MCF 10A (cell line): ENCODE results near the gene SMAD6. TPM values are rescaled to one million over a fixed set of nuclear protein-coding genes. Genes with fewer than 3 reads are reported as not detected.

ENCODE experiments used
- BruUV-seq: library from RNA; stranded (reverse); fragments of 400-500 nt; replicated peaks from 2 replicates; lab custom pipeline; 2021; lab: Mats Ljungman, UMichigan
- CTCF ChIA-PET: fragments of 300-600 bp; sonication (Branson Sonifier 250); formaldehyde crosslinking; extraction: SDS; loops from one replicate; lab custom pipeline; 2021; ENCODE audit warnings: antibody characterized with exemption, inconsistent platforms; lab: Yijun Ruan, JAX
- POLR2A ChIA-PET: fragments of 300-600, 350-650 bp; sonication (Branson Sonifier 250); formaldehyde crosslinking; extraction: SDS; loops from one replicate; lab custom pipeline; 2020; ENCODE audit warnings: antibody characterized with exemption, inconsistent platforms; lab: Yijun Ruan, JAX
- DNase-seq: peaks from one replicate; pipeline ENCODE4 v3.0.0-alpha.2; 2018; ENCODE audit not compliant: unreplicated experiment
- H3K27ac Mint-ChIP-seq: one replicate; pipeline ENCODE4 v1.8.0; 2022; ENCODE audit warnings: mild to moderate bottlenecking, low read depth, mixed read lengths; ENCODE audit not compliant: unreplicated experiment
- H3K27me3 Mint-ChIP-seq: one replicate; pipeline ENCODE4 v1.8.0; 2022; ENCODE audit warnings: mixed read lengths; ENCODE audit not compliant: insufficient read depth, unreplicated experiment
- H3K36me3 Mint-ChIP-seq: one replicate; pipeline ENCODE4 v1.8.0; 2022; ENCODE audit warnings: mild to moderate bottlenecking, moderate library complexity, mixed read lengths; ENCODE audit not compliant: insufficient read depth, unreplicated experiment
- H3K4me1 Mint-ChIP-seq: one replicate; pipeline ENCODE4 v1.8.0; 2022; ENCODE audit warnings: mixed read lengths; ENCODE audit not compliant: insufficient read depth, unreplicated experiment
- H3K4me3 Mint-ChIP-seq: one replicate; pipeline ENCODE4 v1.8.0; 2022; ENCODE audit warnings: mild to moderate bottlenecking, moderate library complexity, mixed read lengths; ENCODE audit not compliant: unreplicated experiment
- H3K9me3 Mint-ChIP-seq: one replicate; pipeline ENCODE4 v1.8.0; 2022; ENCODE audit warnings: mixed read lengths; ENCODE audit not compliant: unreplicated experiment
- intact Hi-C: fragments of 100-400 bp; cut with micrococcal nuclease; formaldehyde crosslinking; loops from 2 replicates; pipeline ENCODE4 v1.14.1; 2022
- total RNA-seq: library from RNA; stranded (reverse); gene quantifications from 2 replicates; pipeline ENCODE4 v1.2.3, GENCODE V29; 2022
- TF ChIP-seq, protein P1 (sequence below): fragments of 200-600 bp; IDR thresholded peaks from one replicate; pipeline ENCODE4 v1.8.0; 2022; ENCODE audit warnings: antibody characterized with exemption, mild to moderate bottlenecking; ENCODE audit not compliant: unreplicated experiment

SMAD6 gene
- total RNA-seq, 1 experiment from 2014 or later: not detected

- Mint-ChIP-seq H3K4me3 (no peak overlapping the region), H3K36me3 (no peaks in the 10 kb centered on the region), H3K27me3 (peaks cover 18% of the 10 kb centered on the region), H3K9me3 (no peaks in the 10 kb centered on the region), H3K27ac (no peak overlapping the region), H3K4me1 (peaks cover 6% of the 10 kb centered on the region)
- TF ChIP-seq, protein P1, sequence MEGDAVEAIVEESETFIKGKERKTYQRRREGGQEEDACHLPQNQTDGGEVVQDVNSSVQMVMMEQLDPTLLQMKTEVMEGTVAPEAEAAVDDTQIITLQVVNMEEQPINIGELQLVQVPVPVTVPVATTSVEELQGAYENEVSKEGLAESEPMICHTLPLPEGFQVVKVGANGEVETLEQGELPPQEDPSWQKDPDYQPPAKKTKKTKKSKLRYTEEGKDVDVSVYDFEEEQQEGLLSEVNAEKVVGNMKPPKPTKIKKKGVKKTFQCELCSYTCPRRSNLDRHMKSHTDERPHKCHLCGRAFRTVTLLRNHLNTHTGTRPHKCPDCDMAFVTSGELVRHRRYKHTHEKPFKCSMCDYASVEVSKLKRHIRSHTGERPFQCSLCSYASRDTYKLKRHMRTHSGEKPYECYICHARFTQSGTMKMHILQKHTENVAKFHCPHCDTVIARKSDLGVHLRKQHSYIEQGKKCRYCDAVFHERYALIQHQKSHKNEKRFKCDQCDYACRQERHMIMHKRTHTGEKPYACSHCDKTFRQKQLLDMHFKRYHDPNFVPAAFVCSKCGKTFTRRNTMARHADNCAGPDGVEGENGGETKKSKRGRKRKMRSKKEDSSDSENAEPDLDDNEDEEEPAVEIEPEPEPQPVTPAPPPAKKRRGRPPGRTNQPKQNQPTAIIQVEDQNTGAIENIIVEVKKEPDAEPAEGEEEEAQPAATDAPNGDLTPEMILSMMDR: no peak
- ChIA-PET CTCF (interaction anchor here (0.6 to 1.2 kb wide), 2 partner anchors 9 to 66 kb away, joined by 3 to 5 read pairs; no protein-coding TSS in a partner anchor), POLR2A (interaction anchor here (0.7 kb wide), 1 partner anchor 60 kb away, joined by 3 read pairs; no protein-coding TSS in a partner anchor)
- intact Hi-C loops: no loop called here
- no peak for DNase-seq
- no TSS peak for BruUV-seq
Observed at GRCh38 chr15:66707310-66708082, 5.5 kb downstream of the SMAD6 start.

GRCh38 chr15:66708389-66708788 lies 6.4 kb downstream of the SMAD6 start:
- no peak overlapping the region for H3K4me3 Mint-ChIP-seq
- CTCF ChIA-PET: interaction anchor here (1.2 kb wide), 1 partner anchor 66 kb away, joined by 5 read pairs; no protein-coding TSS in a partner anchor
- intact Hi-C loops: no loop called here
- H3K4me1 Mint-ChIP-seq: peaks cover 6% of the 10 kb centered on the region
- no peak for DNase-seq
- no peaks in the 10 kb centered on the region for H3K9me3 Mint-ChIP-seq
- H3K27me3 Mint-ChIP-seq: peaks cover 18% of the 10 kb centered on the region
- H3K36me3 Mint-ChIP-seq: no peaks in the 10 kb centered on the region
- BruUV-seq: no TSS peak
- TF ChIP-seq, protein P1: no peak
- H3K27ac Mint-ChIP-seq: no peak overlapping the region
- POLR2A ChIA-PET: no interaction called here

DNA sequence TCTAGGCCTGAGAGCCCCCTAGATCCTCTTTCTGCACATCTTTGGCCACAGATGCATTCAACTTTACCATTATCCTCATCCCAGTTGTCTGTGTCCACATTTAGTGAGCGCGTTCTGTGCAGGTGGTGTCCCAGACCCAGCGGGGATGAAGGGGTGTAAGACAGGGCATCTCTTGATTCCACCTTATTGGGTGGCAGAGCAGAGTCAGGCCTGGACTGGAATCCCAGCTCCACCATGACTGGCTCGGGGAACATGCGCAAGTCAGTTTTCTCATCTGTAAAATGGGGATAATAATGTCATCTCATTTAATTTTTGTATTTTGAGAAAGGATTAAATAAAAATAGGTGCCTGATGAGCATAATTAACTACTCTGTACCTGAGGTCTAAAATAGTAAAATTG lies 7.8 kb downstream of the SMAD6 start:
- Mint-ChIP-seq H3K36me3 (no peaks in the 10 kb centered on the region), H3K4me3 (no peak overlapping the region), H3K9me3 (no peaks in the 10 kb centered on the region), H3K27me3 (peaks cover 7% of the 10 kb centered on the region), H3K4me1 (no peaks in the 10 kb centered on the region), H3K27ac (no peak overlapping the region)
- TF ChIP-seq, protein P1: no peak
- POLR2A ChIA-PET: interaction anchor here (1.6 kb wide), 1 partner anchor 9 kb away, joined by 6 read pairs; the partner anchor contains the start of gene SMAD6
- CTCF ChIA-PET: interaction anchor here (2.3 kb wide), 1 partner anchor 8 kb away, joined by 8 read pairs; the partner anchor contains the start of gene SMAD6
- BruUV-seq: no TSS peak
- intact Hi-C loops: no loop called here
- DNase-seq: no peak

DNA sequence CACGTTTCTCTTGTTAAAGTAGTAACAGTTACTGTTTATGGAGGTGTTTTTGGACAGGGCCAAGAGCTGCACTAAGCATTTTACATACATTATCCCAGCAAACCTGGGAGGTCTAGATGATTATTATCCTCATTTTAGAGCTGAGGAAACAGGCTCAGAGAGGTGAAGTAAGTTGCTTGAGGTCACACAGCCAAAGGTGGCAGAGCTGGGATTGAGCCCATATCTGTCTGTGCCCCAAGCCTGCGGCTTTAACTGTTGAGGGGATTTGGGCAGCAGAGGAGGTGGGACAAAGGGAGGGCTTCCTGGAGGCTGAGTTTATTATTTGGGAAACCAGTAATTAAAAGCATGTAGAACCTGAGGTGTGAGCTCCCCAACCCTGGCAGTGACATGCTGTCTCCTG lies 9.2 kb downstream of the SMAD6 start:
- Mint-ChIP-seq H3K4me3 (no peak overlapping the region), H3K36me3 (no peaks in the 10 kb centered on the region), H3K4me1 (no peaks in the 10 kb centered on the region), H3K9me3 (no peaks in the 10 kb centered on the region), H3K27ac (no peak overlapping the region), H3K27me3 (no peaks in the 10 kb centered on the region)
- BruUV-seq: no TSS peak
- POLR2A ChIA-PET: interaction anchor here (1.6 kb wide), 1 partner anchor 10 kb away, joined by 6 read pairs; the partner anchor contains the start of gene SMAD6
- intact Hi-C loops: no loop called here
- TF ChIP-seq, protein P1: no peak
- no peak for DNase-seq
- CTCF ChIA-PET: interaction anchor here (0.9 to 2.3 kb wide), 3 partner anchors 10 to 78 kb away, joined by 4 to 8 read pairs (median 8); partner anchors contain the start of gene SMAD6
